Loucy (cell line): ENCODE results near the gene CFAP54.

ENCODE experiments used
- EZH2phosphoT487 ChIP-seq: fragments of 200-600 bp; IDR thresholded peaks from 2 replicates; pipeline ENCODE4 v1.6.1; 2018; ENCODE audit warnings: antibody characterized with exemption, mild to moderate bottlenecking, moderate library complexity, borderline replicate concordance
- TF ChIP-seq, protein P1 (sequence below): fragments of 200-600 bp; sonication (generic); conservative IDR thresholded peaks from 2 replicates; pipeline ENCODE4 v1.5.1; 2014; ENCODE audit warnings: mild to moderate bottlenecking, antibody characterized with exemption, low read length

DNA sequence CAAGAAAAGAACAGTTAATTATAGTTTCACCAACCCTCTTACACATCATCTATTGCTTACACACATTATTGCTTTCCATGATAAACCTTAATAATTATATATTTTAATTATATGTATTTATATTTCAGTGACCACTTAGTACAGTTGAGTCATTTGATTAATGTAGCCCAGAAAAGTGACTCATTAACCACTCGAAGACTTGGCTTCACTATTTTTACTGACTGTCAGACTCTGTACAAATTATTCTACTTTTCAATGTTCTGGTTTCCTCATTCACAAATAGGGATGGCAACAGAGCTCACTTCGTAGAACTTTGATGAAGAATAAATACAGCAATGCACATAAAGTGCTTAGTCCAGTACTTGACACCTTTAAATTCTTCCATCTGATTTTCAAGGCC, 98.3 kb downstream of the CFAP54 start:
- TF ChIP-seq, protein P1, sequence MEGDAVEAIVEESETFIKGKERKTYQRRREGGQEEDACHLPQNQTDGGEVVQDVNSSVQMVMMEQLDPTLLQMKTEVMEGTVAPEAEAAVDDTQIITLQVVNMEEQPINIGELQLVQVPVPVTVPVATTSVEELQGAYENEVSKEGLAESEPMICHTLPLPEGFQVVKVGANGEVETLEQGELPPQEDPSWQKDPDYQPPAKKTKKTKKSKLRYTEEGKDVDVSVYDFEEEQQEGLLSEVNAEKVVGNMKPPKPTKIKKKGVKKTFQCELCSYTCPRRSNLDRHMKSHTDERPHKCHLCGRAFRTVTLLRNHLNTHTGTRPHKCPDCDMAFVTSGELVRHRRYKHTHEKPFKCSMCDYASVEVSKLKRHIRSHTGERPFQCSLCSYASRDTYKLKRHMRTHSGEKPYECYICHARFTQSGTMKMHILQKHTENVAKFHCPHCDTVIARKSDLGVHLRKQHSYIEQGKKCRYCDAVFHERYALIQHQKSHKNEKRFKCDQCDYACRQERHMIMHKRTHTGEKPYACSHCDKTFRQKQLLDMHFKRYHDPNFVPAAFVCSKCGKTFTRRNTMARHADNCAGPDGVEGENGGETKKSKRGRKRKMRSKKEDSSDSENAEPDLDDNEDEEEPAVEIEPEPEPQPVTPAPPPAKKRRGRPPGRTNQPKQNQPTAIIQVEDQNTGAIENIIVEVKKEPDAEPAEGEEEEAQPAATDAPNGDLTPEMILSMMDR, result no peak
- no peak for TF ChIP-seq EZH2phosphoT487
